Hepatocyte (in vitro differentiated cells): ENCODE results near the gene PLEKHG3. TPM values are rescaled to one million over a fixed set of nuclear protein-coding genes. Genes with fewer than 3 reads are reported as not detected.

Experiments
- DNase-seq: peaks from one replicate; pipeline ENCODE4 v3.0.0-alpha.2; 2016; ENCODE audit warnings: low spot score
- H2AFZ ChIP-seq: fragments of 200-600 bp; sonication (generic); 2 replicates; pipeline ENCODE4 v1.6.0; 2016; ENCODE audit warnings: antibody characterized with exemption, mild to moderate bottlenecking
- H3K27ac ChIP-seq: fragments of 200-600 bp; sonication (generic); 2 replicates; pipeline ENCODE4 v1.5.1; 2016; ENCODE audit warnings: mild to moderate bottlenecking
- H3K27me3 ChIP-seq: fragments of 200-600 bp; sonication (generic); 2 replicates; pipeline ENCODE4 v1.6.1; 2016
- H3K36me3 ChIP-seq: fragments of 200-600 bp; sonication (generic); replicated peaks from 2 replicates; pipeline ENCODE4 v1.5.1; 2016; ENCODE audit warnings: low read depth; ENCODE audit not compliant: insufficient read depth
- H3K4me1 ChIP-seq: fragments of 200-600 bp; sonication (generic); 2 replicates; pipeline ENCODE4 v1.5.1; 2016; ENCODE audit warnings: mild to moderate bottlenecking, moderate library complexity; ENCODE audit not compliant: insufficient read depth
- H3K4me2 ChIP-seq: fragments of 200-600 bp; sonication (generic); 2 replicates; pipeline ENCODE4 v1.6.0; 2016
- H3K4me3 ChIP-seq: fragments of 200-600 bp; sonication (generic); 2 replicates; pipeline ENCODE4 v1.5.1; 2016; ENCODE audit warnings: mild to moderate bottlenecking
- H3K79me2 ChIP-seq: fragments of 200-600 bp; sonication (generic); 2 replicates; pipeline ENCODE4 v1.6.0; 2017; ENCODE audit warnings: mild to moderate bottlenecking
- H3K9me2 ChIP-seq: fragments of 200-600 bp; sonication (generic); replicated peaks from 2 replicates; pipeline ENCODE4 v1.6.0; 2017; ENCODE audit warnings: mild to moderate bottlenecking; ENCODE audit not compliant: insufficient read depth
- H3K9me3 ChIP-seq: fragments of 200-600 bp; sonication (generic); 2 replicates; pipeline ENCODE4 v1.5.1; 2016; ENCODE audit warnings: low read depth, mild to moderate bottlenecking
- H4K20me1 ChIP-seq: fragments of 200-600 bp; sonication (generic); 2 replicates; pipeline ENCODE4 v1.6.0; 2016; ENCODE audit warnings: mild to moderate bottlenecking; ENCODE audit not compliant: insufficient read depth, poor library complexity, severe bottlenecking
- CTCF ChIP-seq: fragments of 200-600 bp; sonication (generic); IDR thresholded peaks from 2 replicates; pipeline ENCODE4 v1.5.1; 2016; ENCODE audit warnings: antibody characterized with exemption, mild to moderate bottlenecking; ENCODE audit not compliant: poor library complexity
- EZH2 ChIP-seq: fragments of 200-600 bp; sonication (generic); IDR thresholded peaks from 2 replicates; pipeline ENCODE4 v1.6.1; 2016; ENCODE audit warnings: antibody characterized with exemption, mild to moderate bottlenecking, borderline replicate concordance
- EZH2phosphoT487 ChIP-seq: fragments of 200-600 bp; sonication (generic); IDR thresholded peaks from one replicate; pipeline ENCODE4 v1.6.1; 2018; ENCODE audit warnings: antibody characterized with exemption, mild to moderate bottlenecking, low read depth, moderate library complexity; ENCODE audit not compliant: unreplicated experiment, severe bottlenecking
- WGBS: methylation state at CpG from one replicate; pipeline ENCODE4 v1.1.6; 2016; ENCODE audit warnings: low lambda C conversion rate; ENCODE audit errors: missing lambda C conversion rate; 5-methylcytosine and 5-hydroxymethylcytosine counted together
- polyA plus RNA-seq: library from polyadenylated mRNA; unstranded; fragments of >200 nt; fragmentation: Nextera tagmentation; extraction: Ambion mirVana; gene quantifications from 2 replicates; pipeline ENCODE4 v1.2.1, GENCODE V29; 2016
- total RNA-seq: library from RNA; depleted of rRNA; stranded (reverse); fragments of >200 nt; gene quantifications from 2 replicates; pipeline ENCODE4 v1.2.3, GENCODE V29; 2014

PLEKHG3 gene
- total and polyA plus RNA-seq, 2 experiments from 2014 or later = 42.7 to 54.2 TPM

DNA sequence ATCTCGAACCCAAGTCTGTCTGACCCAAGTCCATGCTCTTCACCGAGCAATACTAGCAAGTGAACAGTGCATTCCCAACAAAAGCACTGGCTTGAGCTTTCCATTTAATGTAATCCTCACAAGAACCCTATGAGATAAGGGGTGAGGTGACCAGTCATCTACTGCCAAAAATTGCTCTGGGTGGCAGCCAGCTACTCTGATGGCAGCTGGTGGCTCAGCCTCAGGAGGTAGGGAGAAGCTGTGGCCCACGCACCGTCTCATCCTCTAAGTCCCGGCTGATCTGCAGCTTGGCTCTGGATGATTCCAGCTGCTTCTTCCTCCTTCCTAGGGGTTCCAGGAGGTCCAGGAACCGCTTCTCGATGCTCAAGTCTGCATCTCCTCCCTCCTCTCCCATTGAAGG lies 75.2 kb downstream of the PLEKHG3 start:
- Histone ChIP-seq H3K4me3 (no peak overlapping the region), H3K27me3 (no peaks in the 10 kb centered on the region), H3K36me3 (no peaks in the 10 kb centered on the region), H4K20me1 (no peaks in the 10 kb centered on the region), H3K4me1 (no peaks in the 10 kb centered on the region), H2AFZ (no peak overlapping the region), H3K4me2 (no peak overlapping the region), H3K9me2 (no peaks in the 10 kb centered on the region), H3K9me3 (no peaks in the 10 kb centered on the region), H3K27ac (no peak overlapping the region), H3K79me2 (no peaks in the 10 kb centered on the region)
- no peak for TF ChIP-seq EZH2phosphoT487
- TF ChIP-seq EZH2 = no peak
- TF ChIP-seq CTCF = no peak
- WGBS = 95% methylated on average over 7 of the region's 7 CpGs
- DNase-seq = no peak

- Histone ChIP-seq H3K4me3 (no peak overlapping the region), H3K27ac (no peak overlapping the region), H3K9me3 (no peaks in the 10 kb centered on the region), H3K4me2 (no peak overlapping the region), H3K4me1 (no peaks in the 10 kb centered on the region), H3K27me3 (no peaks in the 10 kb centered on the region), H3K9me2 (no peaks in the 10 kb centered on the region), H4K20me1 (no peaks in the 10 kb centered on the region), H2AFZ (no peak overlapping the region), H3K79me2 (no peaks in the 10 kb centered on the region), H3K36me3 (no peaks in the 10 kb centered on the region)
- WGBS = 95% methylated on average over 11 of the region's 11 CpGs
- TF ChIP-seq CTCF (no peak), EZH2phosphoT487 (no peak)
- DNase-seq = no peak
Observed at GRCh38 chr14:64782196-64782595, 78.0 kb downstream of the PLEKHG3 start.

- H3K27ac ChIP-seq = no peak overlapping the region
- no peak overlapping the region for H2AFZ ChIP-seq
- DNase-seq = no peak
- no peaks in the 10 kb centered on the region for H3K9me3 ChIP-seq
- H3K79me2 ChIP-seq = no peaks in the 10 kb centered on the region
- no peak for TF ChIP-seq EZH2phosphoT487
- TF ChIP-seq EZH2 = no peak
- TF ChIP-seq CTCF = no peak
- H4K20me1 ChIP-seq = no peaks in the 10 kb centered on the region
- H3K36me3 ChIP-seq = no peaks in the 10 kb centered on the region
- H3K27me3 ChIP-seq = no peaks in the 10 kb centered on the region
- H3K4me2 ChIP-seq = no peak overlapping the region
- 97% methylated on average over 9 of the region's 9 CpGs for WGBS
- no peaks in the 10 kb centered on the region for H3K9me2 ChIP-seq
- no peaks in the 10 kb centered on the region for H3K4me1 ChIP-seq
- H3K4me3 ChIP-seq = no peak overlapping the region
Observed at GRCh38 chr14:64784006-64784405, 79.8 kb downstream of the PLEKHG3 start.
